NCI-H526 (cell line): ENCODE results near the gene BTBD10.
"Not testable (repeated sequence)": the region's sequence is repeated elsewhere in the genome, so short reads cannot be mapped to it uniquely, and the experiment has no call there.

ENCODE experiments used
- DNase-seq, 2 experiments: peaks; one replicate each; lab custom pipeline; 2025; lab: John Stamatoyannopoulos, UW

BTBD10 gene

DNA sequence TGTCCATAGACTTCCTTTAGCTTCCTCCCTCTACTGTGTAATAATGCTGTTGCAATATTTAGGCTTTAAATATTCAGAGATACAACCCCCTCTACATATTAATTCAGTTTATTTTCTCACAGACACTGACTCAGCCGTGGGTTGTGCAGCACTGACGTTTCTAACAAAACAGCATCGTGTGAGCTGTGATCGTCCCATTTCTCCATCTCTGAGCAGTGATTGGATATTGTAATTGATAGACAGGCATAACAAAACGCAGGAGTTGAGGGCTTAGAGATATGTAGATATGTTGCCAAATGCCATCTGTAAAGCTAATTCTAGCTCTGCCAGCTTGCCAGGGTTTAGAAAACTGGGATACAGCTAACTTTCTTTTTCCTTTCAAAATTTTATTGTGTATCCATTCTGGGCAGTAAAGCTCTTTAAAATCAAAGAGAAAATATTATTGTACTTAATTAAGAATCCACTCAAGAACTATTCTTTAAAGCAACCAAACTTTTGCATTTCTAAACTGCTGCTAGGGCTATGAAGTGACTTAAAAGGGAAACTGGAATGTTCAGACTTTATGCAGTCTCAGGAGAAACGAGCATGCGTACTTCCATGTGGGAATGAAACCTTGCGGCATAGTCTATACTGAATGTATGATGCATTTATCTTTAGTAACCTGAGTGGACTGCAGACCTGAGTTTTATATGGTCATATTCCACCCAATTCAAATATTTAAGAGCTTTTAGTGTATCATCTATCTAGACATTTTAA, 22.7 kb downstream of the BTBD10 start:
- DNase-seq, result peak; percentile 89 to 90

DNA sequence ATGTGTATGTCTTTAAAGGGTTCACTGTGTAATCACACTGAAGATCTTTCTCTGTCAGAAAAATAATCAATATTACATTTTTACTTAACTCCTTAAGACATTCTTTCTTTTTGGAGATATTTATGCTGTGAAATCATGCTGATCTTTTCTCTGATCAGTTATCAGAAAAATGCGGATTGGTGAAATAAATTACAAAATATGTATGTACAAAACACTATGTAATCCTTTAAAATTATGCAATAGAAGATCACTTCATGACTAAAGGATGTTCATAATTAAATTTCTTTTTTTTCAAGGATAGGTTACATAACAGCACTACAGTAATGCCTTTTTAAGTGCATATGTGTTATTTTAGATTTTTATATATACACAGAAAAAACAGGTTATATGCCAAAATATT, 24.7 kb downstream of the BTBD10 start:
- DNase-seq, result no peak

DNA sequence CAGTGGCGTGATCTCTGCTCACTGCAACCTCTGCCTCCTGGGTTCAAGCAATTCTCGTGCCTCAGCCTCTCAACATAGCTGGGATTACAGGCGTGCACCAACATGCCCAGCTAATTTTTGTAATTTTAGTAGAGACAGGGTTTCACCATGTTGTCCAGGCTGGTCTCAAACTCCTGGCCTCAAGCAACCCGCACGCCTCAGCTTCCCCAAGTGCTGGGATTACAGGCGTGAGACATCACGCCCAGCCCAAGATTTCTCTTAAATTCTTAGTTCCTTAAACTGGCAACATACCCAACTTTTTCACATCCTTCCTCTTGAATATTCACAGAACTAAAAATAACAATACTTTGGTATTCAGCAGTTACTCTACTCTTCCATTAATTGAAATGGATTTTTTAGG, 26.2 kb downstream of the BTBD10 start:
- DNase-seq, result not testable (repeated sequence)

DNA sequence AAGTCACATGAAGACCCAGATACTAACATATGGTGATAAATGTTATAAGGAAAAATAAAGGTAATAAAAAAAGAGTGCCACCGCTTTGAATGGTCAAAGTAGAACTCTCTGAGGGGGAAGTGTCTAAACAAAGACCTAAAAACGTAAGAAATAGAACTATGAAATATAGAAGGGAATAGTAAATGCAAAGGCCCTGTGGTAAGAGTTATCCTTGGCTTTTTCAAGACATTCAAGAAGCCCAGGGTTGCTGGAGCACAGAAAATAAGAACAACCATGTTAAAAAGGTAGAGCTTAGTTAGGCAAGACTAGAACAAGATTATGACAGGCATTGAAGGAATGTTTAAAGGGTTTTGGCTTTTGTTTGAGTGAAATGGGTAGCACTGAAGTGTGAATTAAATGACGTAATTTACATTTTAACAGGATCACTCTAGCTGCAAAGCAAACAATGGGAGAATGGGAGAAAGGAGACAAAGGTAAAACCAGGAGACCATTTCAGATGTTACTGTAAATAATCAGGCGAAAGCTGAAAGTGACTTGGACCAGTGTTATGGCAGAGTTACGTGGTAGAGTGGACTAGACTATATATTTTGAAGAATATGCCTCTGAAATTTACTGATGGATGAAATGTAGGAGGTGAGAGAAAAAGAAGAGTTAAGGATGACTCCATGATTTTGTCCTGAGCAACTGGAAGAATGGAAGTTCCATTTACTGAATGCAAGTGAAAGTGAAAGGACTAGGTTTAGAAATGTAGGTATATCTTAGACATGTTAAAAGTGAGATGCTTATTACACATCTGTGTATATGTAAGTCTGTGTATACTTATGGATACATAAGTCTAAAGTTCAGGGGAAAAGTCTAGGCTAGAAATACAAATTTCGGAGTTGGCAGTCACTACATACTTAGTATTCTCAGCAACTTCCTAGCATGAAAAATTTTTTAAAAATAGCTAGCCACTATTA, 28.5 kb downstream of the BTBD10 start:
- no peak for DNase-seq

DNA sequence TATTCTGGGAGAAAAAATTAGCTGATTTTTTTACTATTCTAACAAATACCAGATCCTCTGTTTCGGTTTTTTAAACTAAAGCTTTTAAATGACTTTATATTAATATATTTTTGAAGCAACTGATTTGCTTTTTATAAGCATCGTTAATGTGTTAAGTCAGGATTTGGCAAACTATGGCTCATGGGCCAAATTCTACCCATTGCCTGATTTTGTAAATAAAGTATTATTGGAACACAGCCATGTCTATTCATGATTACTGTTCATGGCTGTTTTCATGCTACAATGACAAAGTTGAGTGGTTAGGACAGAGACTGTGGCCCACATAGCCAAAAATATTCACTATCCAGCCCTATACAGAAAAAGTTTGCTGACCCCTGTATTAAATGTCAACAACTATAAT, 29.6 kb downstream of the BTBD10 start:
- no peak for DNase-seq

DNA sequence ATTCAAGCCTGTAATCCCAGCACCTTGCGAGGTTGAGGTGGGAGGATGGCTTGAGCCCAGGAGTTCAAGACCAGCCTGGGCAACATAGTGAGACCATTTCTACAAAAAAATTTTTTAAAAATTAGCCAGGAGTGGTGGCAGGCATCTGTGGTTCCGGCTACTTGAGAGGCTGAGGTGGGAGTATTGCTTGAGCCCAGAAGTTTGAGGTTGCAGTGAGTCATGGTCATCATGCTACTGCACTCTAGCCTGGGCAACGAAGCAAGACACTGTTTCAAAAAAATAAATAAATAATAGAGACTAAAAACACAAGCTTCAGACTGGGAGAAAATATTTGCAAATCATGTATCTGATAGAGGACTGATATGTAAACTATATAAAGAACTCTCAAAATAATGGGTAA, 33.2 kb downstream of the BTBD10 start:
- DNase-seq, result no peak

DNA sequence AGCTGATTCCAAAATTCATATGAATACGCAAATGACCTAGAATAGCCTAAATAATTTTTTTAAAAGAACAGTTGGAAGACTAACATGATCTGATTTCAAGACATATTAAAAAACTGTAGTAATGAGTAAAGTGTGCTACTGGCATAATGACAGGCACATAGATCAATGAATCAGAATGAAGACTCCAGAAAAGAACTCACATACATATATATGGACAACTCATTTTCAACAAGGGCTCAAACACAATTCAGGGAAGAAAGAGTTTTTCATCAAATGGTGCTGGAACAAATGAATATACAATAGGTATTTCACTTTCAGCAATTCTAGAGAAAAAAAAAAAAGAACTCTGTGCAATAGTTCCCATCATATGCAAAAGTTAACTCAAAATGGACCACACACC, 33.7 kb downstream of the BTBD10 start:
- DNase-seq, result no peak

DNA sequence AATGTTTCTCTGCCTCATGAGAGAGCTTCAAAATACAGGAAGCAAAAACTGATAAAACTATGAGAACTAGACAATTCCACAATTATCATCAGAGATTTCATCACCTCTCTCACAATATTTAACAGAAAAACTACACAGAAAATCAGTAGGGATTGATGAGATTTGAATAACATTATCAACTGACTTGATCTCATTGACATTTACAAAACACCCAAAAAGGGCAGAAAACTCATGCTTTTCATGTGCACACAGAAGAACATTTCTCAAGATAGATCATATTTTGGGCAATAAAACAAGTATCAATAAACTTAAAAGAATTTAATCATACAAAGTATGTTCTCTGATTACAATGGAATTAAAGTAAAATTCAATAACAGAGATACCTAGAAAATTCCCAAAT, 35.6 kb downstream of the BTBD10 start:
- no peak for DNase-seq

DNA sequence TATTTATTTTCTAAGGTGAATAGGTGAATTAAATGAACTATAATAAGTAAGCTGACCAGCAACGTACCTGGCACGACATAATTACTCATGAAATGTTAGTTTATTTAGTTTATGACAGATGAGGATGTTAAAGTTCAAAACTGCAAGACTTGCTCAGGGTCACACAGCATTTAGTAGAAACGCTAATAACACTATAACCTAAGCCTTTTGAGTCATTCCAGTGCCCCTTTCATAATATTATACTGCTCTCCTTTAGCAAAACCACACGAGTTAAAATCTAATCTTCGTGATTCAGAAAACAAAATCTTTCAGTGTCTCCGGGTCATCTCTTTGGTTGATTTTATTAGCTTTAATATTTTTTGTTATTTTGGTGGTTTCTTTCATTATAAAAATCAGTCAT, 39.6 kb downstream of the BTBD10 start:
- DNase-seq, result no peak

DNA sequence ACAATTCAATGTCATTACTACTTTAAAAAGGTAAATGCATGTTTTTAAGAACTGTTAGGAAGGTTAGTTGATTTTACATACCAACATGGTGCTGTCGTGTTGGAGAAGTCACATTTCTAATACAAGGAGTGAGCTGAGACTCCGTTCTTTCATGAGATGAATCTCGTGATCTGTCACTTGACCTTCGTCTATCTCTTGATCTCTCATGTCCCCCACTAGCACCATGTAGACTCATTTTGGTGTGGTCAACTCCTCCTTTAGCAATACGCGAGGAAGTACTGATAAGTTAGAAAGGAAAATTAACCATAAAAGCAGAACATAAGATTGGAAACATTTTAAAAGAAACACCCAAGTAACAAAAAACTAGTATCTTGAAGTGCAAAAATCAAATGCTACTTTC, 41.5 kb downstream of the BTBD10 start:
- DNase-seq, result no peak

DNA sequence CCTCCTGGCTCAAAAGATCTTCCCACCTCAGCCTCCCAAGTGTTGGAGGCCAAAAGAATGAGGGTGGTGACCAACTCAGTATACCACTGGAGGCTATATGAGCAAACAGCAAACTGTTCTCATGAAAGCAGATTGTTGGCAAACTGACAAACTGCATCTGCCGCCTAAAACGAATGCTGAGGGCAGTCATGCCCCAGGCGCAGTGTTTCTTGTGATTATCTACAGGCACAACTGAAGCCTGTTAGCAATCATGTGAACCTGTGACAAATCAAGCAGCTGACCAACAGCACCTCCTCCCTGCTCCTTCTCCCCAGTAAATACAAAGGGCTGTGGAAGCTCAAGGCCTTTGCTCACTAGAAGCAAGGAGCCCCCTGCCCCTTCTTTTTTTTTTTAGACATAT, 47.8 kb downstream of the BTBD10 start:
- DNase-seq, result no peak

DNA sequence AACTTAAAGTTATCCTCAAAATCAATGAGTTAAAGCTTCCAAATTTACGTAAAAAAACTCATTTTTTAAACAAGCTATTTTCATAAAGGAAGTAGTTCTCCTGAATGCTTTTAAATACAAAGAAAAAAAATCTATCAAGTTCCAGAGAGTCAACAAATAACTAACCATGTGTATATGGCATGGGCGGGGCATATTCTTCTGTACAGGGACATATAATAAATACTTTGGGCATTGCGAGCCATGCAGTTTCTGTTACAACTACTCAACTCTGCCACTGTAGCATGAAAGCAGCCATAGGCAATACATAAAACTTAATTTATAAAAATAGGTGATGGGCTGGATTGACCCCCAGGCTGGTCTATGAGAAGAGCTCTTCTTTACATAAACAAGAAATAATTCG, 57.8 kb downstream of the BTBD10 start:
- no peak for DNase-seq

DNA sequence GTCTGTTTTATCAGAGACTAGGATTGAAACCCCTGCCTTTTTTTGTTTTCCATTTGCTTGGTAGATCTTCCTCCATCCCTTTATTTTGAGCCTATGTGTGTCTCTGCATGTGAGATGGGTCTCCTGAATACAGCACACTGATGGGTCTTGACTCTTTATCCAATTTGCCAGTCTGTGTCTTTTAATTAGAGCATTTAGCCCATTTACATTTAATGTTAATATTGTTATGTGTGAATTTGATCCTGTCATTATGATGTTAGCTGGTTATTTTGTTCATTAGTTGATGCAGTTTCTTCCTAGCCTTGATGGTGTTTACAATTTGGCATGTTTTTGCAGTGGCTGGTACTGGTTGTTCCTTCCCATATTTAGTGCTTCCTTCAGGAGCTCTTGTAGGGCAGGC, 64.7 kb downstream of the BTBD10 start:
- DNase-seq, result not testable (repeated sequence)

DNA sequence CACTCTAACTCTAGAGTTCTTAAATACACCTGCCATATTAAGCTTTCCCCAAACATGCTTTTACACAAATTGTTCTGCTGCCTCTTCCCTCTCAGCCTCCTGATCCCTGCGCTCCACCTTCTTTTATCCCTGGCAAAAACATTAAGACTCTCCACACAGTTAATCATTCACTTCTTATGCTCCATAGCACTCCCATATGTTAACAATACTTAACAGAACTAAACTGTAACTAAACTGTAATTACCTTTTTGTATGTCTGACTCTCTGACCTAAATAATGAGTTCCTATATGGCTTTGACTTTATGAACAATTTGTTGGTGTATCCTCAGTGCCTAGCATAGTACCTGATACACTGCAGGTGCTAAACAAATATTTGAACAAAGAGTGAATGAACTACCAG, 71.8 kb downstream of the BTBD10 start:
- no peak for DNase-seq

DNA sequence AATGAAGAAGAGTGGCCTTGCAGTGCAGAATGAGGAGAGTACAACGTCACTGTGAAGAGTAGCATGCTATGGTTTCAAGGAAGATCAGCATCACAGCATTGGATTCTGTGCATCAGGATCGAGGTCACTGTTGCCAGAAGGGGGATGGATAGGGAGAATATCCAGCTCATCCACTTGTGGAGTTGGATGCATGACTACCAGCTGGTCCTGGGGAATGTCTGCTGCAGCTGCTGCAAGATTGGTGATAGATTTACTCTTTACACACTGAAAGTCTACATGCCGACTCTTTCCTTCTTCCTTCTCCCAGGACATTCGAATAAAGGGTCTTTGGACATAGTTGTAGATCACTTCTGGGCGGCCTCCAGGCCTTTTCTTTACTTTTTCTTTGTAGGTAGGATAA, 74.3 kb downstream of the BTBD10 start:
- DNase-seq, result peak in 1 of 2 experiments; percentile 18

DNA sequence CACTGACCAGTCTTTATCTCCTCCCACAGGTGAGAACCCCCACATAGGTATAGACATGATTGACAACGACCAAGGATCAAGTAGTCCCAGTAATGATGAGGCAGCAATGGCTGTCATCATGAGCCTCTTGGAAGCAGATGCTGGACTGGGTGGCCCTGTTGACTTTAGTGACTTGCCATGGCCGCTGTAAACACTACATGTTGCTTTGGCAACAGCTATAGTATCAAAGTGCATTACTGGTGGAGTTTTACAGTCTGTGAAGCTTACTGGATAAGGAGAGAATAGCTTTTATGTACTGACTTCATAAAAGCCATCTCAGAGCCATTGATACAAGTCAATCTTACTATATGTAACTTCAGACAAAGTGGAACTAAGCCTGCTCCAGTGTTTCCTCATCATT, 76.5 kb downstream of the BTBD10 start:
- peak; percentile 37 to 51 for DNase-seq

DNA sequence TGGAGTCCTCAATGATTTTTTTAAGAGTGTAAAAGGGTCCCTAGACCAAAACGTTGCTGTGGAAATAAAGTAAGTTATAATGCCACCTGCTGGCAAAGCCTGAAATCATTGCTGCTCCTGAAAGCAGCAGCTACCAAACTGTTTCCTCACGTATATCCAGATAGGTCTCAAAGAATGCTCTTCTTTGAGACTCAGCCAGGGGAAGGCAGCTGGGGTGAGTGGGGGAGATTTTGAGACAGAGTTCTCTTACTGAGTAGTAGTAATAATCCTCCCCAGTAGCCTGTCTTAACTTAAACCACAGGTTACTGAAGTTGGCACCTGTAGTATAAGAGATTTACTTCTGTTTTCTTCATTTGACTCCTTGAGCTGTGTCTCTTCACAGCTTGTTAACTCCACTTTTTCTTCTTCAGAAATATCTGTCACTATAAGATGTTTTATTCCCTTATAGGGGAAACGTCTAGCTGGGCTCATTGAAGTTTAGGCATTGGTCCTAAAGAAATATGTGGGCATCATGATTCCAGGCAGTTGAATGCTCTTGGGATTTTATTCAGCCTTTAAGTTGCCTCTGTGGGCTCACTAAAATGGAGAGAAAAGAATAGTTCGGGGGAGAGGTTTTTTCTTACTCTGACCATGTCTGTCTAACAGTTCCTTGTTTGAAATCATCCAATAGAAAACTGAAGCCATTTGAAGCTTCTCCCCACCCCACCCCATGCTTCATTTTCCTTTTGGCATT, 77.9 kb downstream of the BTBD10 start:
- DNase-seq, result peak; percentile 28 to 75

DNA sequence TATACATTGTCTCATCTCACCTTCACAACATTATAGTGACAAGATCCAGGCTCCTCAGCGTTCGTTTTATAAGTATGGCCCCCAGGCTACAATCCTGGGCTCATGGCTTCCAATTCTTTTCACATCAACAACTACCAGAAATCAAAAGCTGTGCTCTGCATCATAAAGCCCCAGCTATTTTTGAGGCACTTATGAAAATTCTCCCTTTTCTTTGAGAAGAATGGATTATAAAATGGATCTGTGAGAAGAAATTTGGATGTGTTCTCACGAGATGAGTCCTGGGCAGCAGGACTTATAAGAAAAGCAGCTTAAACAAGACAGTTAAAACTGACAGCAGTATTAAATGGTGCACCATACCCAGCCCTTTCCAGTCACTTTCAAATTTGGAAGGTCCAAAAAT, 80.3 kb downstream of the BTBD10 start:
- no peak for DNase-seq

DNA sequence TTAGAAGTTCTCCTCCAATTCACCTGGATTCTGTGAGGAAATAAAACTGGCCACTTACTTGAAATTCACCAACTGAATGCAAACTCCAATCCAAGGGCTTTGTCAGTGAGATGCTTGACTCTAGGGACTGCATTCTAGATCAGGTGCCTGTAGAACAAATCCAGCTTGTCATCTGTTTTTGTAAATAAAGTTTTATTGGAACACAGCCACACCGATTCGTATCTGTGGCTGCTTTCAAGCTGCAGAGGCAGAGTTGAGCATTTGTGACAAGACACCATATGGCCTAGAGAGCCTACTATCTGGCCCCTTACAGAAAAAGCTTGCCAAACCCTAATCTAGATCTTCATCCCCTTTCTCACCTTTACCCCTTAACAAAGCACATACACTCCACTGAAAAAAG, 82.3 kb downstream of the BTBD10 start:
- DNase-seq, result no peak

DNA sequence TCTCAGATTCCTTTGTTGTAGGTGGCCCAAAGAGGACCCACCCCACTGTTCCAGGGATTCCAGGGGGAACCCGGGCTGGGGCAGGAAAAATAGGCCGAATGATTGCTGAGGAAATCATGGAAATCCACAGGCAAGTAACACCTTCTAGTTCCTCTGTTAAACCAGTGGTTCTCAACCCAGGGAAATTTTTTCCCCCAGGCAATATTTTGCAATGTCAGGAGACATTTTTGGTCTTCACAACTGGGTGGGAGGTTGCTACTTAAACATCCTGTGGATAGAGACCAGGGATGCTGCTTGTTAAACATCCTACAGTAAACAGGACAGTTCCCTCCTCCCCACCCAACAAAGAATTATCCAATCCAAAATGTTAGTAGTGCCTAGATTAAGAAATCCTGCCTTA, 84.7 kb downstream of the BTBD10 start:
- DNase-seq, result no peak

DNA sequence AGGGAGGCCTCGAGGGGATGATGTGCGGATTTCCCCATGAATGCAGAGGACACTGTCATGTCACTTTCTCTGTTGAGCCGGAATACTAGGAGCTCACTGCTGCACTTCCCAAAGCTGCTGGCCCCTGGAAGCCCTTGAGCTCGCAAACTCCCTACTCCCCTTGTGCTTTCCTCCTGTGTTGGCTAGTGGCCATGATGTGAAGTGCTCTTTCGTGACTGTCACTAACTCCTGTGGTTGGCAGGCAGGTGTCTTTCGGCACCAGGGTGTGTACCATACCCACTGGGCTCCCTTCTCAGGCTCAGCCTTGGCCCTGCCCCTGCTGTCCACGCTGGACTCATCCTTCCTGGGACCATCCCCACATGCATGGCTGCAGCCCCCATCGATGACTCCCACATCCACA, 86.2 kb downstream of the BTBD10 start:
- DNase-seq, result no peak

DNA sequence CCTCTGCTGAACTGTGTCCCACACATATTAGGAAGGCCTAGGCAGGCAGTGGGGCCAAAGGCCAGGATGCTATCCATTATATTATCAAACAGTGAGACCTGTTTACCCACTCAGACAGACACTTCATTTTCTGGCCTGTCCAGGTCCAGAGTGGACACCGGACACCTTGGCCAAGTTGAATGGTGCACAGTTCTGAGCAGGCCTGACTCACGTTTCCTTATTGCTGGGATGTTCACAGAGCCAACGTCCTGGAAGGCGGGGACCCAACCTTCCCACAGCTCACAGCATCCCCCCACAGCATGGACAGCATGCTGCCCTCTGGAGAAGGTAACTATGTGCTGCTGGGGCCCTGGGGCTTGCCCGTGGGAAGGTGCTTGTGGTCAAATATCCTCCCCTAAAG, 86.6 kb downstream of the BTBD10 start:
- DNase-seq, result no peak

DNA sequence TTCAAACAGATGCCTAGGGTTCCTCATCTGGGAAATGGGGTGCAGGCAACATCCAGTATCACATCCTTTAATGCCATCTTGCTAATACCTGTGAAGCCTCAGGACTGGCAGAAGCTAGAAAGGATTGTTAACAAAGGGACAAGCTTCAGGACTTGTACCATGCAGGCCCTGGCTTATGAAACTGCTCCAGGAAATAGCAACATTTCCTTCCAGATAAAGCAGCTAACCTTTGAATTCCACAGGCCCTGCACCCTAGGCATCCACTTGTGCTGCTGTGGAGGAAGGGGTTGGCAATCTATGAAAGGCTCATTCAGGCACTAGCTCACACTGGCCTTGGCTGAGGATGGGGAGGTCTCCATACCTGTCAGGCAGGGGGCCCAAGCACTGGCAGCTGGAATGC, 87.2 kb downstream of the BTBD10 start:
- DNase-seq, result no peak
